Osteocyte (in vitro differentiated cells): Measurements from ENCODE around the gene CTNNA2. TPM values are rescaled to one million over a fixed set of nuclear protein-coding genes. Genes with fewer than 3 reads are reported as not detected.

ENCODE experiments used
- DNase-seq: peaks from one replicate; pipeline ENCODE4 v3.0.0; 2021; ENCODE audit warnings: mixed read lengths; ENCODE audit not compliant: unreplicated experiment; ENCODE audit errors: extremely low spot score
- H3K27ac Mint-ChIP-seq: one replicate; pipeline ENCODE4 v1.8.0; 2021; ENCODE audit warnings: mild to moderate bottlenecking, mixed read lengths; ENCODE audit not compliant: unreplicated experiment
- H3K27me3 Mint-ChIP-seq: one replicate; pipeline ENCODE4 v1.8.0; 2021; ENCODE audit warnings: mixed read lengths; ENCODE audit not compliant: unreplicated experiment
- H3K36me3 Mint-ChIP-seq: one replicate; pipeline ENCODE4 v1.8.0; 2021; ENCODE audit warnings: mixed read lengths; ENCODE audit not compliant: unreplicated experiment
- H3K4me1 Mint-ChIP-seq: one replicate; pipeline ENCODE4 v1.8.0; 2021; ENCODE audit warnings: mixed read lengths; ENCODE audit not compliant: unreplicated experiment
- H3K4me3 Mint-ChIP-seq: one replicate; pipeline ENCODE4 v1.8.0; 2021; ENCODE audit warnings: mild to moderate bottlenecking, moderate library complexity, mixed read lengths; ENCODE audit not compliant: unreplicated experiment
- H3K9me3 Mint-ChIP-seq: one replicate; pipeline ENCODE4 v1.8.0; 2021; ENCODE audit warnings: mixed read lengths; ENCODE audit not compliant: unreplicated experiment
- total RNA-seq: library from RNA; stranded (reverse); gene quantifications from 2 replicates; pipeline ENCODE4 v1.2.1, GENCODE V29; 2021
- TF ChIP-seq, protein P1 (sequence below): fragments of 200-600 bp; sonication (generic); IDR thresholded peaks from 2 replicates; pipeline ENCODE4 v1.5.0; 2021; ENCODE audit warnings: antibody characterized with exemption, mild to moderate bottlenecking, moderate library complexity

Gene CTNNA2
- total RNA-seq, 1 donor from 2014 or later: not detected

DNA sequence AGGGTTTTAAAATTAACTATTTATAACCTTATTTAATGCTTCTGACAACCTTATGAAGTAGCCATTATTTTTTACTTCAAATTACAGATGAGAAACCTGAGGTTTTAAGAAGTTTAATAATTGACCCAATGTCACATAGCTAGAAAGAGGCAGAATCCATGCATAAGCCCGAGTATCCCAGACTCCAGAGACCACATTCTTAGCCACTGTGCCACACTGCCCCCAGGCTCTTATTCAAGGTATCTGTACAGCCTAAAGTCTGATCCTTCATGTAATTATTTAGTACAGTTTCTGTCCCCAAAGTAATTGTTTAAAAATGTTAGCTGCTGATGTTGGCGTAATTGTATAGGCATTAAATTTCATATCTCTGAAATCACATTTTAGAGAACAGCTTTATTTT lies 916.4 kb downstream of the CTNNA2 start:
- Mint-ChIP-seq H3K27me3 (no peaks in the 10 kb centered on the region), H3K4me1 (no peaks in the 10 kb centered on the region), H3K4me3 (no peak overlapping the region)

DNA sequence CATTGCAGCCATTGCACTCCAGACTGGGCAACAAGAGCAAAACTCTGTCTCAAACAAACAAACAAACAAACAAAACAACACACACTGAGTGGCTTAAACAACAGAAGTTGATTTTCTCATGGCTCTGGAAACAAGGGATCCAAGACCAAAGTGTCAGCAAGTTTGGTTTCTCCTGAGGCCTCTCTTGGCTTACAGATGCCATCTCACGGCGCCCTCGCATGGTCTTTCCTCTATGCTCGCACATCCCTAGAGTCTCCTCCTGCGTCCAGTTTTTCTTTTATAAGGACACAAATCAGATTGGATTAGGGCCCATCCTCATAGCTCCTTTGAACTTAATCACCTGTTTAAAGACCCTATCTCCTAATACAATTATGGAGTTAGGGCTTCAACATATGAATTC lies 925.1 kb downstream of the CTNNA2 start:
- H3K36me3 Mint-ChIP-seq: no peaks in the 10 kb centered on the region
- no peaks in the 10 kb centered on the region for H3K27me3 Mint-ChIP-seq

More for the DNA sequence above, 916.4 kb downstream of the CTNNA2 start:
- no peak overlapping the region for H3K27ac Mint-ChIP-seq
- DNase-seq: no peak
- TF ChIP-seq, protein P1, sequence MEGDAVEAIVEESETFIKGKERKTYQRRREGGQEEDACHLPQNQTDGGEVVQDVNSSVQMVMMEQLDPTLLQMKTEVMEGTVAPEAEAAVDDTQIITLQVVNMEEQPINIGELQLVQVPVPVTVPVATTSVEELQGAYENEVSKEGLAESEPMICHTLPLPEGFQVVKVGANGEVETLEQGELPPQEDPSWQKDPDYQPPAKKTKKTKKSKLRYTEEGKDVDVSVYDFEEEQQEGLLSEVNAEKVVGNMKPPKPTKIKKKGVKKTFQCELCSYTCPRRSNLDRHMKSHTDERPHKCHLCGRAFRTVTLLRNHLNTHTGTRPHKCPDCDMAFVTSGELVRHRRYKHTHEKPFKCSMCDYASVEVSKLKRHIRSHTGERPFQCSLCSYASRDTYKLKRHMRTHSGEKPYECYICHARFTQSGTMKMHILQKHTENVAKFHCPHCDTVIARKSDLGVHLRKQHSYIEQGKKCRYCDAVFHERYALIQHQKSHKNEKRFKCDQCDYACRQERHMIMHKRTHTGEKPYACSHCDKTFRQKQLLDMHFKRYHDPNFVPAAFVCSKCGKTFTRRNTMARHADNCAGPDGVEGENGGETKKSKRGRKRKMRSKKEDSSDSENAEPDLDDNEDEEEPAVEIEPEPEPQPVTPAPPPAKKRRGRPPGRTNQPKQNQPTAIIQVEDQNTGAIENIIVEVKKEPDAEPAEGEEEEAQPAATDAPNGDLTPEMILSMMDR: no peak
- H3K9me3 Mint-ChIP-seq: peaks cover 15% of the 10 kb centered on the region
- no peaks in the 10 kb centered on the region for H3K36me3 Mint-ChIP-seq

DNA sequence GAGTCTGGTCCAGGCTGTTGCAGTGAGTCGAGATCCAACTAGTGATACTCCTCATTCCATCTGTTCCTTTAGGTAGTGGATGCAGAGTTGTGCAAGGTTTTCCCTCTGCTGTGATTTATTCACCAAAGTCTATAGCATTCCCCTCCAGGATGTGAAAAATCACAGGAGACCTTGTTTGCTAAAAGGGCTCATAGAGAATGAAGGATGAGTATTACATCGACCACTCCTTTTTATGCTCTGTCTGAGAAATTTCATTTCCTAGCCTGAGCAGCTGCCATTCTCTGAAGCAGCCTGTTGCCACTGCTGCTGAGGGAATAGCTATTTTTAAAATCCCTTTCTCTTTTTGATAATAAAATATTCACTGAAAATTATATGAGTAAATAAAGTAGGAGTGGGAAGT lies 925.8 kb downstream of the CTNNA2 start:
- Mint-ChIP-seq H3K4me3 (no peak overlapping the region), H3K9me3 (peaks cover 6% of the 10 kb centered on the region), H3K4me1 (no peaks in the 10 kb centered on the region), H3K27me3 (no peaks in the 10 kb centered on the region), H3K36me3 (no peaks in the 10 kb centered on the region), H3K27ac (no peak overlapping the region)
- TF ChIP-seq, protein P1: no peak
- no peak for DNase-seq

More for the DNA sequence above, 925.1 kb downstream of the CTNNA2 start:
- H3K27ac Mint-ChIP-seq: no peak overlapping the region
- TF ChIP-seq, protein P1: no peak
- no peaks in the 10 kb centered on the region for H3K4me1 Mint-ChIP-seq
- DNase-seq: no peak
- H3K9me3 Mint-ChIP-seq: peaks cover 6% of the 10 kb centered on the region
- H3K4me3 Mint-ChIP-seq: no peak overlapping the region

- Mint-ChIP-seq H3K4me3 (no peak overlapping the region), H3K27ac (no peak overlapping the region), H3K36me3 (no peaks in the 10 kb centered on the region), H3K27me3 (no peaks in the 10 kb centered on the region), H3K4me1 (no peaks in the 10 kb centered on the region), H3K9me3 (peaks cover 21% of the 10 kb centered on the region)
- TF ChIP-seq, protein P1: no peak
- DNase-seq: no peak
Observed at GRCh38 chr2:80454628-80455027, 941.8 kb downstream of the CTNNA2 start.

DNA sequence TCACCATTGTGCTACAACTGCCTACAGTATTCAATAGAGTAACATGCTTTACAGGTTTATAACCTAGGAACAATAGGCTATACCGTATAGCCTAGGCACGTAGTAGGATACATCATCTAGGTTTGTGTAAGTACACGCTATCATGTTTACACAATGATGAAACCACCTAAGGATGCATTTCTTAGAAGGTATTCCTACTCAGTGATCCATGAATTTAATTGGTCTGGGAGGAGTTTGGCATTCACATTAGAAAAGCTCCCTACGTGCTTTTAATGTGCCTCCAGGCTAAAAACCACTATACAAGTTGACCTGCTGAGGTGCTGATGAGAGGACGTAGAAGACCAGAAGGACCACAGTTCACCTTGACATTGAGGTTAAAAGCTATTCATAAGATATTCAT lies 946.2 kb downstream of the CTNNA2 start:
- TF ChIP-seq, protein P1: no peak
- Mint-ChIP-seq H3K27ac (no peak overlapping the region), H3K4me3 (no peak overlapping the region), H3K27me3 (no peaks in the 10 kb centered on the region), H3K36me3 (no peaks in the 10 kb centered on the region), H3K4me1 (no peaks in the 10 kb centered on the region), H3K9me3 (peaks cover 8% of the 10 kb centered on the region)
- no peak for DNase-seq
